Thyroid gland (tissue), 4 donors: Measurements from ENCODE around the gene VASP. TPM values are rescaled to one million over a fixed set of nuclear protein-coding genes. Genes with fewer than 3 reads are reported as not detected.

Source experiments
- DNase-seq, 2 donors: peaks; one replicate each; pipeline ENCODE4 v3.0.0-alpha.2; 2019
- H3K27ac ChIP-seq, 3 donors: fragments of 200-600 bp; sonication (generic); 1 replicate in 2 of 3; 2 replicates in 1 of 3; pipeline ENCODE4 v1.5.1; 2016 to 2019; ENCODE audit warnings: mild to moderate bottlenecking in 1 of 3, moderate library complexity in 1 of 3
- H3K27me3 ChIP-seq: fragments of 200-600 bp; sonication (generic); one replicate; pipeline ENCODE4 v1.5.1; 2019
- H3K36me3 ChIP-seq, 2 donors: fragments of 200-600 bp; sonication (generic); one replicate each; pipeline ENCODE4 v1.5.1; 2016 to 2019
- H3K4me1 ChIP-seq, 2 donors: fragments of 200-600 bp; sonication (generic); one replicate each; pipeline ENCODE4 v1.5.1; 2017 to 2019
- H3K4me3 ChIP-seq, 3 donors: fragments of 200-600 bp; sonication (generic); replicated peaks in 1 of 3; 1 replicate in 2 of 3; 2 replicates in 1 of 3; pipeline ENCODE4 v1.5.1; 2016; ENCODE audit warnings: mild to moderate bottlenecking in 1 of 3
- H3K9me3 ChIP-seq: fragments of 200-600 bp; sonication (generic); one replicate; pipeline ENCODE4 v1.5.1; 2017
- CTCF ChIP-seq, 6 experiments: fragments of 200-600 bp in 3 of 6; fragments of 450-650 bp in 3 of 6; sonication (generic) in 3 of 6; IDR thresholded peaks; one replicate each; pipeline ENCODE4 v1.5.1; 2016 to 2019; ENCODE audit warnings: antibody characterized with exemption in 6 of 6, mild to moderate bottlenecking in 2 of 6, inconsistent platforms in 1 of 6, moderate library complexity in 1 of 6
- POLR2A ChIP-seq, 2 donors: fragments of 450-650 bp; IDR thresholded peaks; one replicate each; pipeline ENCODE4 v1.6.1; 2017; ENCODE audit warnings: antibody characterized with exemption in 2 of 2, mild to moderate bottlenecking in 2 of 2, moderate library complexity in 1 of 2
- WGBS, 2 donors: methylation state at CpG; one replicate each; pipeline ENCODE4 v1.1.5; 2017; 5-methylcytosine and 5-hydroxymethylcytosine counted together
- intact Hi-C: fragments of 100-400 bp; cut with DNase I; formaldehyde crosslinking; loops from one replicate; pipeline ENCODE4 v1.15.1; 2023
- total RNA-seq, 4 donors: library from RNA; depleted of rRNA; stranded (reverse); fragments of >200 nt; gene quantifications; one replicate each; pipeline ENCODE4 v1.2.3, GENCODE V29; 2016

Gene VASP
- total RNA-seq, result 10 to 100 TPM; 34.3 to 50.8 (median 45.1) TPM

DNA sequence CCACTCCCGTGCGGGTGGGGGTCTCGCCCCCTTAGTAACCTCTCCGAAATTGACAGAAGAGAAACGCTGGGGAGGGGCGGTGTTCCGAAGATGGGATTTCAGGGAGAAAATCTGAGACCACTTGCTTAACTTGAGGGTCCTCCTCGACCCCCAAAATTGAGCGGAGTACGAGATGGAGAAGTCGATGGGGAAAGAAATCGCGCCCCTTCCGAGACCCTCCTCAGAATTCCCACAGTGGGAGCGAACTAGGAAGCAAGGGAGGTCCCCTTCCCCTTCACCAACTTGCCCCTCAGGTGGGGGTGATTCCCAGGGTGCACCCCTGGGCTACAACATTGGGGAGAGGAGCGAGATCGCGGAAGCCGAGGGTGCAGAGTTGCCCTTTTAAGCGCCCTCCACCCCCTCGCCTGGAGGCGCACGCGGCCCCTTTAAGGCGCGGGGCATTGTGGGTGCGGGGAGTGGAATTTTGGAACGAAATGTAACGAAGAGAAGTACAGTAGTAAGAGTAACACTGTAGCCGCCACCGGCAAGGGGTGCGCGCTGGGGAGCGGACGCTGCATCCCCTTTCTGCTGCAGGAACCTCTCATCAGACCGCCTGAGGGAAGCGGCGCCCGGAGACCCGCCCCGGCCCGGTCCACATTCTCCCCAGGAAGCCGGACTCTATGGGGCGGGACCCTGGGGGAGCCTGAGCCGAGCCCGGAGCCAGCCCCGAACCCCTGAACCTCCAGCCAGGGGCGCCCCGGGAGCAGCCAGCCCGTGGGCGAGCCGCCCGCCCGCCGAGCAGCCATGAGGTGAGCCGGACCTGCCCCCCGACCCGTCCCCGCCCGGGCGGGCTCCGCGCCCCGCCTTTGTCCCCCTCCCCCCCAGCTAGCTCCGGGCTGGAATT, at the start of gene VASP:
Gene VASP, plus strand, starts transcription at position 491 of the 883 bp plus-strand sequence. Its CDS starts 293 bp downstream, at position 784.
- Histone ChIP-seq H3K9me3 (no peaks in the 10 kb centered on the region), H3K4me3 (peak within 1 kb of the TSS; percentile 44 to 100 (median 88)), H3K27ac (peak within 1 kb of the TSS; percentile 75 to 92 (median 88)), H3K27me3 (no peaks in the 10 kb centered on the region), H3K36me3 (no peaks in the 10 kb centered on the region), H3K4me1 (peaks cover 11 to 15% of the 10 kb centered on the region in 2 donors)
- DNase-seq, result peak; percentile 83 to 86
- WGBS, 2 donors, result 1 to 2% methylated on average over 27 to 32 of the region's 65 CpGs
- intact Hi-C loops, result no loop called here
- TF ChIP-seq CTCF (IDR thresholded peaks at IDR 0.05), result peak in 1 of 6 experiments; percentile 10
- peak in 1 of 2 donors; percentile 86 for TF ChIP-seq POLR2A (IDR thresholded peaks at IDR 0.05)

GRCh38 chr19:45457776-45458175, 49.5 kb upstream of the VASP start:
- TF ChIP-seq POLR2A (IDR thresholded peaks at IDR 0.05) (no peak), CTCF (IDR thresholded peaks at IDR 0.05) (no peak)
- H3K36me3 ChIP-seq, result no peaks in the 10 kb centered on the region
- H3K27me3 ChIP-seq, result no peaks in the 10 kb centered on the region
- H3K4me3 ChIP-seq, result no peak overlapping the region
- H3K9me3 ChIP-seq, result no peaks in the 10 kb centered on the region
- peaks cover 14 to 20% of the 10 kb centered on the region in 2 donors for H3K4me1 ChIP-seq
- intact Hi-C loops, result no loop called here
- no peak for DNase-seq
- no peak overlapping the region for H3K27ac ChIP-seq

DNA sequence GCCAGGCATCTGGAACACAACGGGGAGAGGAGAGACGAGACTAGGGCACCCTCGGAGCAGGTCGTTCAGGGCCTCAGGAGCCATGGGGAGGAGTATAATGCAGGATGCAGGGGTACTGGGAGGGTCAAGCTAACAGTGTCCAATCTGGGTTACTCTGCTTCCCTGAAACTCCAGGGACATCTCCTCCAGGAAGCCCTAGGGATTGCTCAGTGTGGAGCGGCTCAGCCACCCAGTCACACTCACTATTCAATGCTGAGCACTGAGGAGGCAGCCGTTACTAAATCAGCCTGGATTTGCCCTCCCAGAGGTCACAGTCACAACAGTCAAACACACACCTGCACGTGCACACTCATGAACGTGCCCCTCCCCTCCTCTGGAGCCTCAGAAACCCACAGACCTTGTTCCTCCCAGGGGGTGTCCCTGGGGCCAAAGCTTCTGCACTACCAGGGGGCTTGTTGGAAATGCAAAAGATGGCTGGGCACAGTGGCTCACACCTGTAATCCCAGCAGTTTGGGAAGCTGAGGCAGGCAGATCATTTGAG, 46.4 kb upstream of the VASP start:
- WGBS, 2 donors, result 48 to 62% methylated on average over 8 of the region's 8 CpGs
- Histone ChIP-seq H3K4me1 (peaks cover 5% of the 10 kb centered on the region in 2 donors), H3K27me3 (no peaks in the 10 kb centered on the region), H3K36me3 (no peaks in the 10 kb centered on the region), H3K4me3 (no peak overlapping the region), H3K27ac (no peak overlapping the region), H3K9me3 (no peaks in the 10 kb centered on the region)
- no peak for DNase-seq
- TF ChIP-seq CTCF (IDR thresholded peaks at IDR 0.05) (no peak), POLR2A (IDR thresholded peaks at IDR 0.05) (no peak)
- intact Hi-C loops, result no loop called here

GRCh38 chr19:45462174-45462573, 45.1 kb upstream of the VASP start:
- DNase-seq, result no peak
- H3K36me3 ChIP-seq, result no peaks in the 10 kb centered on the region
- no peak overlapping the region for H3K27ac ChIP-seq
- intact Hi-C loops, result no loop called here
- WGBS, 2 donors, result 67 to 77% methylated on average over 4 of the region's 4 CpGs
- no peaks in the 10 kb centered on the region for H3K27me3 ChIP-seq
- TF ChIP-seq CTCF (IDR thresholded peaks at IDR 0.05), result no peak
- no peak for TF ChIP-seq POLR2A (IDR thresholded peaks at IDR 0.05)
- H3K4me3 ChIP-seq, result no peak overlapping the region
- no peaks in the 10 kb centered on the region for H3K9me3 ChIP-seq
- H3K4me1 ChIP-seq, result peaks cover 0 to 3% of the 10 kb centered on the region in 2 donors

- 74 to 76% methylated on average over 4 of the region's 4 CpGs for WGBS, 2 donors
These were observed 44.0 kb upstream of the VASP start for GRCh38 chr19:45463241-45463640.

More at GRCh38 chr19:45463241-45463640, 44.0 kb upstream of the VASP start:
- Histone ChIP-seq H3K4me3 (no peak overlapping the region), H3K9me3 (no peaks in the 10 kb centered on the region), H3K27me3 (no peaks in the 10 kb centered on the region), H3K4me1 (peaks cover 5 to 10% of the 10 kb centered on the region in 2 donors), H3K27ac (no peak overlapping the region), H3K36me3 (no peaks in the 10 kb centered on the region)
- TF ChIP-seq CTCF (IDR thresholded peaks at IDR 0.05) (no peak), POLR2A (IDR thresholded peaks at IDR 0.05) (no peak)
- intact Hi-C loops, result no loop called here
- DNase-seq, result no peak
